IMR-90 (cell line): ENCODE measurements around the gene ANKMY1.
A peak's percentile ranks its signal among the peaks of the same experiment; 100 is the strongest.

Experiments
- BHLHE40 ChIP-seq: fragments of 150-350 bp; IDR thresholded peaks from 2 replicates; pipeline ENCODE4 v1.6.1; 2016; ENCODE audit warnings: mild to moderate bottlenecking, low read depth, low read length
- CEBPB ChIP-seq: IDR thresholded peaks from 2 replicates; pipeline ENCODE4 v1.6.1; 2012; ENCODE audit warnings: low read depth, low read length, improper control_type of control experiment
- CHD1 ChIP-seq: IDR thresholded peaks from 2 replicates; pipeline ENCODE4 v1.6.1; 2012; ENCODE audit warnings: low read depth, low read length, improper control_type of control experiment
- CTCF ChIP-seq: conservative IDR thresholded peaks from 2 replicates; pipeline ENCODE4 v1.5.1; 2012; ENCODE audit warnings: mild to moderate bottlenecking, low read depth, low read length, improper control_type of control experiment
- ELK1 ChIP-seq: fragments of 150-350 bp; IDR thresholded peaks from 2 replicates; pipeline ENCODE4 v1.6.1; 2016; ENCODE audit warnings: low read depth, mild to moderate bottlenecking, low read length, moderate library complexity, borderline replicate concordance
- MAFK ChIP-seq: IDR thresholded peaks from 2 replicates; pipeline ENCODE4 v1.6.1; 2012; ENCODE audit warnings: low read depth, low read length, improper control_type of control experiment
- MXI1 ChIP-seq: IDR thresholded peaks from 2 replicates; pipeline ENCODE4 v1.6.1; 2012; ENCODE audit warnings: low read depth, mild to moderate bottlenecking, low read length, moderate library complexity, borderline replicate concordance
- POLR2A ChIP-seq: IDR thresholded peaks from 2 replicates; pipeline ENCODE4 v1.6.1; 2012; ENCODE audit warnings: mild to moderate bottlenecking, low read depth, low read length
- RAD21 ChIP-seq: IDR thresholded peaks from 2 replicates; pipeline ENCODE4 v1.6.1; 2012; ENCODE audit warnings: low read length, improper control_type of control experiment
- RCOR1 ChIP-seq: IDR thresholded peaks from 2 replicates; pipeline ENCODE4 v1.6.1; 2012; ENCODE audit warnings: mild to moderate bottlenecking, low read length, improper control_type of control experiment; ENCODE audit not compliant: insufficient replicate concordance
- SMC3 ChIP-seq: fragments of 150-350 bp; IDR thresholded peaks from 2 replicates; pipeline ENCODE4 v1.6.1; 2016; ENCODE audit warnings: low read depth, mild to moderate bottlenecking, antibody characterized with exemption, low read length, moderate library complexity
- USF2 ChIP-seq: fragments of 150-350 bp; IDR thresholded peaks from 2 replicates; pipeline ENCODE4 v1.6.1; 2017; ENCODE audit warnings: mild to moderate bottlenecking, antibody characterized with exemption, low read length, low read depth

- TF ChIP-seq CTCF, result 0 out of 2 replicates have a peak, but pooled peaks have one; percentile 29
- TF ChIP-seq CEBPB, result no peak
- no peak for TF ChIP-seq POLR2A
- no peak for TF ChIP-seq RCOR1
- TF ChIP-seq MXI1, result no peak
- TF ChIP-seq BHLHE40, result no peak
- peak; percentile 30; the same call in 1 of the 2 replicates for TF ChIP-seq RAD21
- no peak for TF ChIP-seq USF2
- peak; percentile 23; the same call in 1 of the 2 replicates for TF ChIP-seq SMC3
- no peak for TF ChIP-seq CHD1
- TF ChIP-seq MAFK, result no peak
- TF ChIP-seq ELK1, result no peak
Observed at GRCh38 chr2:240595381-240596079, 37.7 kb upstream of the ANKMY1 start.
